WERI-Rb-1 (cell line): Measurements from ENCODE around the gene SSX2IP.
A peak's percentile ranks its signal among the peaks of the same experiment; 100 is the strongest.

ENCODE experiments used
- DNase-seq: peaks from one replicate; pipeline ENCODE4 v3.0.0-alpha.2; 2020
- H3K27ac ChIP-seq: fragments of 250-450 bp; sonication (Bioruptor Pico); 2 replicates; pipeline ENCODE4 v1.5.1; 2020; ENCODE audit warnings: mild to moderate bottlenecking, moderate library complexity
- H3K27me3 ChIP-seq: fragments of 250-450 bp; sonication (Bioruptor Pico); 2 replicates; pipeline ENCODE4 v1.5.1; 2021; ENCODE audit warnings: mild to moderate bottlenecking, low read depth, moderate library complexity; ENCODE audit not compliant: insufficient read depth, severe bottlenecking
- H3K36me3 ChIP-seq: fragments of 250-450 bp; sonication (Bioruptor Pico); 2 replicates; pipeline ENCODE4 v1.5.1; 2020; ENCODE audit warnings: mild to moderate bottlenecking, moderate library complexity
- H3K4me3 ChIP-seq: 2 replicates; pipeline ENCODE4 v1.5.1; 2011; ENCODE audit warnings: low read depth, mild to moderate bottlenecking, control low read depth, low read length
- H3K9me3 ChIP-seq: fragments of 250-450 bp; sonication (Bioruptor Pico); 2 replicates; pipeline ENCODE4 v1.5.1; 2021; ENCODE audit warnings: mild to moderate bottlenecking, moderate library complexity; ENCODE audit not compliant: severe bottlenecking
- TF ChIP-seq, protein P1 (sequence below): IDR thresholded peaks from 2 replicates; pipeline ENCODE4 v1.5.1; 2011; ENCODE audit warnings: low read depth, mild to moderate bottlenecking, control low read depth, inconsistent platforms, low read length

The SSX2IP gene

DNA sequence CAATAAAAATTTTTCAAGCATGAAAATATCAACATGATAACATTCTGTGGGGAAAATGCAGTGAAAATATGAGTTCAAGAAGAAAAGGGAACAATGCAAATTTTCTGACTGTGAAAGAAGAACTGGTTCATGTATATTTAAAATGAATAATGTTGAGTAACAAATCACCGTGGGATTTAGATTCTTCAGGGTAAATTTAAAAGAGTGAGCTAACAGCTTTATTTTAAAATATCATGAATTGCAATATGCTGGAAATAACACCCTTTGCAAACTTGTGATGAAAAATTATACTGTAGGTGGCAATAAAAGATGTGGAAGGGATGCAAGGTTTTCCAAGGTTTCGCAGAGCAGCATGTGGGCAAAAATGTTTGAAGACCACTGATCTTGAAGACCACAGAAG lies 13.2 kb upstream of the SSX2IP start:
- no peak overlapping the region for H3K27ac ChIP-seq
- no peaks in the 10 kb centered on the region for H3K9me3 ChIP-seq
- TF ChIP-seq, protein P1, sequence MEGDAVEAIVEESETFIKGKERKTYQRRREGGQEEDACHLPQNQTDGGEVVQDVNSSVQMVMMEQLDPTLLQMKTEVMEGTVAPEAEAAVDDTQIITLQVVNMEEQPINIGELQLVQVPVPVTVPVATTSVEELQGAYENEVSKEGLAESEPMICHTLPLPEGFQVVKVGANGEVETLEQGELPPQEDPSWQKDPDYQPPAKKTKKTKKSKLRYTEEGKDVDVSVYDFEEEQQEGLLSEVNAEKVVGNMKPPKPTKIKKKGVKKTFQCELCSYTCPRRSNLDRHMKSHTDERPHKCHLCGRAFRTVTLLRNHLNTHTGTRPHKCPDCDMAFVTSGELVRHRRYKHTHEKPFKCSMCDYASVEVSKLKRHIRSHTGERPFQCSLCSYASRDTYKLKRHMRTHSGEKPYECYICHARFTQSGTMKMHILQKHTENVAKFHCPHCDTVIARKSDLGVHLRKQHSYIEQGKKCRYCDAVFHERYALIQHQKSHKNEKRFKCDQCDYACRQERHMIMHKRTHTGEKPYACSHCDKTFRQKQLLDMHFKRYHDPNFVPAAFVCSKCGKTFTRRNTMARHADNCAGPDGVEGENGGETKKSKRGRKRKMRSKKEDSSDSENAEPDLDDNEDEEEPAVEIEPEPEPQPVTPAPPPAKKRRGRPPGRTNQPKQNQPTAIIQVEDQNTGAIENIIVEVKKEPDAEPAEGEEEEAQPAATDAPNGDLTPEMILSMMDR = no peak
- no peak for DNase-seq
- H3K4me3 ChIP-seq = no peak overlapping the region
- H3K36me3 ChIP-seq = no peaks in the 10 kb centered on the region
- no peaks in the 10 kb centered on the region for H3K27me3 ChIP-seq

DNA sequence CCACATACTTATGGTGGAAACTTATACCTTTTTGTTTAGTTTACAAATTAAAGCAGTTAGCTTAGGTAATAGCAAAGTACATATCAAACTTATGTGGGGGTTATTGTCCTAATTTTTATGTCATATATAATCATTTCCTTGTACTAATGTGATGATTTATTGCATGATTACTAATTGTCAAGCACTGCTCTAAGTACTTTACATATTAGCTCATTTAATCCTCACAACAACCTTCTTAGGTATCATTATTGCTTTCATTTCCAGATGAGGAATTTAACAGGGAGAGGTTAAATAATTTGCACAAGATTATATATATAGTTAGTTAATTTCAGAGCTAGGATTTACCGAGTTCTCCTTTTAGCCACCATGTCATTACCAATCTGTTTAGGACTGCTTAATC lies 11.9 kb upstream of the SSX2IP start:
- Histone ChIP-seq H3K9me3 (no peaks in the 10 kb centered on the region), H3K27me3 (no peaks in the 10 kb centered on the region), H3K36me3 (no peaks in the 10 kb centered on the region), H3K27ac (peak overlapping the region; percentile 79), H3K4me3 (no peak overlapping the region)
- TF ChIP-seq, protein P1 = no peak
- DNase-seq = no peak

DNA sequence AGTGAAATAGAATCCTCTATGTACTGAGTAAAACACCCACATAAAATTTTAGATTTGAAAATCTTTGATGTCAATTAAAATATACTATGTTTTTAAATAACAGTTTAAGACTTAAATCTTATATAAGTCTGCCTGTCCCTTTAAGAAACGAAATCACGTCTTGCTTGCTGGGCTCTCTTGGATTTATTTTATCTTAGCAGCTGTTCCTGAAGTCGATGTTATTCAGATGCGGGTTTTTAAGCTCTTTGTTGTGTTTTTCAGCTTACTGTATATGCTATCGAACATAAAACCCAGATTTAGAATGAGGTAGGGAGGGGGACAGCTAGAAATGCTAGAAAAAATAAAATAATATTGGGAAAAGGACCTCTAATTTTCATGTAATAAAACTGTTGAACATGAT lies 11.1 kb upstream of the SSX2IP start:
- Histone ChIP-seq H3K27ac (peak overlapping the region; percentile 79), H3K4me3 (peak overlapping the region; percentile 32; the same call in 1 of the 2 replicates), H3K36me3 (no peaks in the 10 kb centered on the region), H3K9me3 (no peaks in the 10 kb centered on the region), H3K27me3 (no peaks in the 10 kb centered on the region)
- TF ChIP-seq, protein P1 = no peak
- DNase-seq = no peak

DNA sequence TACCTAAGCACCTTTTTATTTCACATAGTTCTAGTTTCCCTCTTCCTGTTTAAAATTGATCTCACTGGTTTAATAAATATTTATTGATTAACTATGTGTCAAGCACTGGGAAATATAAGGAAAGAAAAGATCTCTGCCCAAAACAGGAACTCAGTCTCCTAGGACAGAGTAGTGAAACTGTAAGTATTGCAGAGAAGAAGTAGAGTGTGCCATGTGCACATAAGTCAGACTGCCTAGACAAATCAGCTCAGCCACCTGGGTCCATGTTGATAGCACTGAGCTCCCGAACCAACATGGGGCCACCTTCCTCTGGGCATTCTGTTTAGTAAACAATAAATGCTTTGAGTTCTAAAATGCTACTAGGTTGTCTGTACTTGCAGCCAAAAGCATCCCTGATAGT lies 9.8 kb upstream of the SSX2IP start:
- H3K27me3 ChIP-seq = no peaks in the 10 kb centered on the region
- peak; percentile 31 for DNase-seq
- H3K36me3 ChIP-seq = no peaks in the 10 kb centered on the region
- TF ChIP-seq, protein P1 = no peak
- H3K27ac ChIP-seq = peak overlapping the region; percentile 79
- H3K9me3 ChIP-seq = no peaks in the 10 kb centered on the region
- H3K4me3 ChIP-seq = no peak overlapping the region

DNA sequence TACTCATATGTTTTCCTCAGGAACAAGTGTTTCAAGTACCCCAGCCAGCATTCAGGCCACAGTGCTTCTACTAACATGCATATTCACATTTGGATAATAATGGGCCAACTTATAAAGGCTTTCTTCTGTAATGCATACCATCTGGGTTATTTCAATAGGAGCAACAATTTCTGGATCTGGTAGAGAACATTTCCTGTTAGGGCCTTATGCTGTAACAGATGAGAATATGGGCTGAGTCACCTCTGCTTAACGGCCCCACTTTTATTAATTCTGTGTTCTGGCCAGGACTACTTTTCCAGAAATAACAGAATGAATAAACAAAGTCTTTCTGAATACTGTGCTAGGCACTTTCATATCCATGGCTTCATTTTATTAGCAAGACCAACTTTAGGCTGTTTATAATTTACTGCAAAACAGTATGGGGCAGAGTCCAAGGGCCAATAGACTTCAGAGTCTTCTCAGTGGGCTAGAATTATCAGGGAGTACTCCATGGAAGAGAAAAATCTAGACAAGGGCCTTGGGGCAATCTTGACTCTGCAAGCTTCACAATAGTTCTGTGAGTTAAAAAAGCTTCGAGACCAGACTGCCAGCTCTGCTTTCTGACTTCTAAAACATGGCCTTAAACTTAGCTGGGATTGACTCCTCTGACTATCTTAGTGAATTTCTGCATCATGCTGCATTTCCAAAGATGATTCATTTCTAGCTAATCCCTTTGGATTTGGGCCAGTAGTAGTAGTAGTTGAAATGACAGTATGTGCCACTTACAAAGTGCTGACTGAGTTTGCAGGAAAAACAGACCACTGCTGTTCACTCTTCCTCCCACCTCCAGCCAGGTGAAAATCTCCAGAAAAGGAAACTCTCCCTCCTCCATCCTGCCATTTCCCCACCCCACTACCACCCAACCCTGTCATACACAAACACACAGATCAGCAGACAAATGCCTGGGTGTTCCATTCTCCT lies 8.2 kb upstream of the SSX2IP start:
- Histone ChIP-seq H3K27me3 (no peaks in the 10 kb centered on the region), H3K9me3 (peaks cover 7% of the 10 kb centered on the region), H3K36me3 (no peaks in the 10 kb centered on the region), H3K27ac (no peak overlapping the region), H3K4me3 (no peak overlapping the region)
- TF ChIP-seq, protein P1 = no peak
- no peak for DNase-seq
